Measurements from ENCODE around the gene SPNS2. TPM values are rescaled to one million over a fixed set of nuclear protein-coding genes. Genes with fewer than 3 reads are reported as not detected.

The SPNS2 gene
- total RNA-seq, 2 donors from 2014 or later = 7.2 to 16.8 TPM

GRCh38 chr17:4518901-4519300 is 20.2 kb downstream of the SPNS2 start:
- no peak overlapping the region for H3K4me3 ChIP-seq
- peaks cover 0 to 46% of the 10 kb centered on the region in 2 donors for H3K4me1 ChIP-seq
- H3K27ac ChIP-seq = peak overlapping the region; percentile 74 to 78
- H3K27me3 ChIP-seq = no peaks in the 10 kb centered on the region
- TF ChIP-seq CTCF (IDR thresholded peaks at IDR 0.05) = no peak
- no peak for DNase-seq (ENCODE audit: low spot score)
- no peaks in the 10 kb centered on the region for H3K9me3 ChIP-seq
- no peaks in the 10 kb centered on the region for H3K36me3 ChIP-seq

GRCh38 chr17:4519361-4519788 is 20.7 kb downstream of the SPNS2 start:
- H3K4me3 ChIP-seq = no peak overlapping the region
- H3K9me3 ChIP-seq = no peaks in the 10 kb centered on the region
- peak overlapping the region; percentile 74 to 78 for H3K27ac ChIP-seq
- no peak for DNase-seq (ENCODE audit: low spot score)
- no peak for TF ChIP-seq CTCF (IDR thresholded peaks at IDR 0.05)
- H3K36me3 ChIP-seq = no peaks in the 10 kb centered on the region
- H3K27me3 ChIP-seq = no peaks in the 10 kb centered on the region
- peaks cover 0 to 45% of the 10 kb centered on the region in 2 donors for H3K4me1 ChIP-seq

- TF ChIP-seq CTCF (IDR thresholded peaks at IDR 0.05) = no peak
- peak overlapping the region; percentile 58 to 78 for H3K27ac ChIP-seq
These were observed 21.6 kb downstream of the SPNS2 start for GRCh38 chr17:4520060-4520893.

GRCh38 chr17:4520894-4521600 is 22.4 kb downstream of the SPNS2 start:
- Histone ChIP-seq H3K27me3 (no peaks in the 10 kb centered on the region), H3K4me1 (peaks cover 0 to 45% of the 10 kb centered on the region in 2 donors), H3K27ac (peak overlapping the region; percentile 58 to 78), H3K9me3 (no peaks in the 10 kb centered on the region), H3K36me3 (no peaks in the 10 kb centered on the region), H3K4me3 (no peak overlapping the region)
- no peak for DNase-seq (ENCODE audit: low spot score)
- no peak for TF ChIP-seq CTCF (IDR thresholded peaks at IDR 0.05)

More at GRCh38 chr17:4520060-4520893, 21.6 kb downstream of the SPNS2 start:
- no peak for DNase-seq (ENCODE audit: low spot score)
- Histone ChIP-seq H3K4me3 (no peak overlapping the region), H3K27me3 (no peaks in the 10 kb centered on the region), H3K4me1 (peaks cover 0 to 45% of the 10 kb centered on the region in 2 donors), H3K9me3 (no peaks in the 10 kb centered on the region), H3K36me3 (no peaks in the 10 kb centered on the region)

- Histone ChIP-seq H3K4me3 (no peak overlapping the region), H3K9me3 (no peaks in the 10 kb centered on the region), H3K27me3 (no peaks in the 10 kb centered on the region), H3K4me1 (peaks cover 0 to 54% of the 10 kb centered on the region in 2 donors), H3K36me3 (no peaks in the 10 kb centered on the region), H3K27ac (peak overlapping the region; percentile 37 to 78)
- no peak for DNase-seq (ENCODE audit: low spot score)
- TF ChIP-seq CTCF (IDR thresholded peaks at IDR 0.05) = no peak
These were observed 24.0 kb downstream of the SPNS2 start for GRCh38 chr17:4522661-4523060.

Measured in right atrium auricular region (tissue), 2 donors.